HG03520 (cell line): ENCODE measurements around the gene CD2AP.
"Not testable (repeated sequence)": the region's sequence is repeated elsewhere in the genome, so short reads cannot be mapped to it uniquely, and the experiment has no call there.

Source experiments
- ATAC-seq: cut with Tn5 transposase; IDR thresholded peaks from one replicate; pipeline ENCODE4 v1.9.1; 2021; ENCODE audit warnings: mild to moderate bottlenecking, moderate library complexity; ENCODE audit not compliant: unreplicated experiment

The CD2AP gene

GRCh38 chr6:47495954-47496545, 18.5 kb downstream of the CD2AP start:
- ATAC-seq = no peak

DNA sequence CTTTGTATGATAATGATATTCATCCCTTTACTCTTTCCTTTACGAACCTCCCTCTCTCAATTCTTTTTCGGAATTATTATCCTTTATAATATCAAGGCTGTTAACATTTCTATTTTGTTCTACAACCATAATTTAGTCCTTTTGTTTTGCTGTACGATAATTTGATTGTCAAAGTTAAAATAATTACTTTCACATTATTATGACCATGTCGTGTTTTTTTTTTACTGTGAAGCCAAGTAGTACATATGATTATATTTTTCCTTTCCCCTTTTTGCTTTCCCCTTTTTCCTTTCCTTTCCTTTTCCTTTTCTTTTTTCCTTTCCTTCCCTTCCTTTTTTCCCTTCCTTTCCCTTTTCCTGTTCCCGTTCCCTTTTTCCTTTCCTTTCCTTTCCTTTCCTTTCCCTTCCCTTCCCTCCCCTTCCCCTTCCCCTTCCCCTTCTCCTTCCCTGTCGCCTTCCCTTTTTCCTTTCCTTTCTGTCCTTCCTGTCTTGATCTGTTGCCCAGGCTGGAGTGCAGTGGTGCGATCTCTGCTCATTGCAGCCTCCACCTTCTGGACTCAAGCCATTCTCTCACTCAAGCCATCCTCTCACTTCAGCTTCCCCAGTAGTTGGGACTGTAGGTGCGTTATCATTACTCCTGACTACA, 19.5 kb downstream of the CD2AP start:
- ATAC-seq = no peak

DNA sequence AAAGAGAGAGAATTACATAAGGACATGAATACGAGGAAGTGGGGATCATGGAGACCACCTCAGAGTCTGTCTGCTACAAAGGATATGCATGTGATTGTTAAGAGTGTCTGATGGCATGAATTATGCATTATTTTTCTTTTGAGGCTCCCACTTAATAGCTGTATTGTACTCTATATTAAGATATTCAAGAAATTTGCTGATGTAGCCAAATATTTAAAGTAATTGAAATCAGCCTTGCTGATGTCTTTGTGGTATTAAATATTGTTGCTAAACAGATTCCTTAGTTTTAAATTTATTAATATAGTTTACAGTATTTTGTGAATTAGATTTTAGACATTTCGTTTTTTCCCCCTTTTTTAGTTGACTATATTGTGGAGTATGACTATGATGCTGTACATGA, 25.3 kb downstream of the CD2AP start:
- ATAC-seq = no peak

- ATAC-seq = no peak
Observed at GRCh38 chr6:47509937-47510336, 32.3 kb downstream of the CD2AP start.

GRCh38 chr6:47512872-47513271, 35.3 kb downstream of the CD2AP start:
- no peak for ATAC-seq

GRCh38 chr6:47519279-47519678, 41.7 kb downstream of the CD2AP start:
- ATAC-seq = no peak

- no peak for ATAC-seq
Observed at GRCh38 chr6:47520282-47520681, 42.7 kb downstream of the CD2AP start.

GRCh38 chr6:47521961-47522360, 44.4 kb downstream of the CD2AP start:
- no peak for ATAC-seq

DNA sequence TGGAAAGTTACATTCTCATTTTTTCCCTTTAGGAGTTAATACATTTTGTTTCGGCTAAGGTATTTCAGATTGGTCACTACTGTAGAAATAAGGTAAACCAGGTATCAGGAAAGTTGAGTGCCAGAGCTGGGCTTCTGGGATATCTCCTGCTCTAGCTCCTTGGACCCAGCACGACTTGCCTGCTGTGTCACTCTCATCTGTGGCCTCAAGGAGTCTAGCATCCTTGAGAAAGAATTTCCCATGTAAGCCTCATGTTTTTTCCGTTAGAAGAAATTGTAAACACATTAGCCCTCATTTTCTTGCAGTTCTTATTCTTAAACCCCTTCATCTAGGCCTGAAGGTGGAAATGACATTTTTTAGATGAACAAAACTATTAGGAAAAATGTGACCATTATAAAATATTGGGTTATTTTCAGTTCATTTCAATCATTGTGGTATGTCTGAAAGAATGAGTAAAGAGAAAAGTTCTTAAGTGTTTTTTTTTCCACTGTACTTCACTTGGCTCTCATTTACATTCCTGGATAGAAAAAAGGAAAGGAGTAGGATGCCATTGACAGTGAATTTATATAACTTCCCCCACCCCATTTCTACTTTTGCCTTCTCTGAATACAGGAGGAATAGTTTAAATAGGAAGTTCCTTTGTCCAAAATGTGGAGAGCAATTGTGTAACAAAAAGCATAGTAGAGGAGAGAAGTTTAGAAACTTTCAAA, 46.7 kb downstream of the CD2AP start:
- ATAC-seq = no peak

DNA sequence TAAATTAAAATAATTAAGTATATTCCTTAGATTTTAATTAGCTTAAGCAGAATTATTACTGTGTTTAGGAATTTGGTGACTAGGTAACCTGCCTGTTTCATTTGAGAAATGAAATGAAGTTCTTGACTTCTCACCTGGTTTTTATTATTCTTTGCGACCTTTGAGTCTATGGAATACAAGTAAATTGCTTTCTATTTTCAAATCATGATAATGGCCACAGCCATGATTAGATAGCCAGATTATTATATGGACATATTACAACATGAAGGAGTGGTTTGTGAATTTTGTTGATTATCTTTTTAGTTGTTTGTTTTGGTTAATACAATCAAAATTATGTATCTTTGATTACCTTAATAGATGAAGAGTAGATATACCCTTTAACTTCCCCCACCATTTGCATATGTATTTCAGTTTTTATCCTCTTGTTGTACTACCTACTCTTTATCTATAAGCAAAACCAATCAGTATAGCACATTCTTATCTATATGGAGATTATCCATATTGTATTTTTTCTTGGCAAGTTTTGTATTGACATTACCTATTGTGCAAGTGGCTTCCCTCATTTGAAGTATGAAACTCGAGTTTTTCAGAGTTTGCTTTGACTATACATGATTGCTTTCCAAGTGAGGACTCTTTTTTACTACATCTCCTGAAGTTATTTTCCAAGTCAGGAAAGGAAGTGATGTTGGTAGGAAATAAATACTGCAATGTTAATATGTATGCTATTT, 47.9 kb downstream of the CD2AP start:
- ATAC-seq = no peak

DNA sequence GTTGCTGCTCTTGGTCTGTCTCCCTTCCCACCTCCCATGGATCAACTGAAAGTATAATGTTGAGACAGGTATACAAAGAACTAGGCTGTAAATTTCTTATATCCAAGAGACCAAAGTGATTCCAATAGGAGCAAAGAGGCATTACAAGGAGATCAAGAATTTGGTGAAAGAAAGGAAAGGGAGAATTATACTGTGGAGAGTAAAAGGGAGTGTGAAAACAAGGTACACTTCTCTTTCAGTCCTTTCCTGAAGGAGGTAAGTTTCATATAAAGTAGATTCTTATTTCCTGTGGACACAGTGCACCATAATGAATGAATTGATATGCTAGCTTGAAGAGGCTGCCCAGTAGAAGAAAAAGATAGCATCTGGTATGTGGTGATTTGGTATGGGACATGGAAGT, 49.7 kb downstream of the CD2AP start:
- ATAC-seq = no peak

- no peak for ATAC-seq
Observed at GRCh38 chr6:47529734-47530133, 52.1 kb downstream of the CD2AP start.

GRCh38 chr6:47532981-47533585, 55.5 kb downstream of the CD2AP start:
- no peak for ATAC-seq

DNA sequence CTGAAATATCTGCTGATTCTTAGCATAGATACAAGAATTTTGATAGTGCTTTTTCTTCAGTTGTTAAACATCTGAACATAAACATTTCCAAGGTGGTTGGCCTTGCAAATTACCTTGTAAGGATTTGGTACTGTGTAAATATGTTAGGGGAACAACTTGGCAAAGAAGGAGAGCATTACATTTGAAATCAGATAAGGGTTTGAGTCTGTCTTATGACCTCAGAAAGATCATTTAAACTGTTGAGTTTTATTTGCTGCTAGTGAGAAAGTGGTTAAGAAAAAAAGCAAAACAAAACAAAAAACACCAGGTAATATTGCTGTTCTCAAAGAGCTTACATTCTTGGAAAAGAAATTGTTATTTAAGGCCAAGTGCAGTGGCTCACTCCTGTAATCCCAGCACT, 56.5 kb downstream of the CD2AP start:
- no peak for ATAC-seq

GRCh38 chr6:47535316-47536225, 58.0 kb downstream of the CD2AP start:
- no peak for ATAC-seq

GRCh38 chr6:47536816-47537401, 59.3 kb downstream of the CD2AP start:
- no peak for ATAC-seq

DNA sequence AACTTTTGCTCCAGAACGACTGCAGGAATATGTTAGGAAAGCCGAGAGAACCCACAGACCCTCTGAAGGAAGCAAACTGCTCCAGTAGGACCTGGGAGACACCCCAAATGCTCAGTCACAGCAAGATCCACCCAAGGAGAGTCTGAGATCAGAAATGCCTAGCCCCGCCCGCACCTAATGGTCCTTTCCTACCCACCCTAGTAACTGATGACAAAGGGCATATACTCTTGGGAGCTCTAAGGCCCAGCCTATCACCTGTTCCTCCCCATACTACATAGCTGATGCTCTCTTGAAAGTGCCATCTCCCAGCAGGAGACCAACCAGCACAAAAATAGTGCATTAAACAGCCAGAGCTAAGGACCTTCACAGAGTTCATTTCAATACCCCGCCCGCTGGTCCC, 67.6 kb downstream of the CD2AP start:
- ATAC-seq = no peak

DNA sequence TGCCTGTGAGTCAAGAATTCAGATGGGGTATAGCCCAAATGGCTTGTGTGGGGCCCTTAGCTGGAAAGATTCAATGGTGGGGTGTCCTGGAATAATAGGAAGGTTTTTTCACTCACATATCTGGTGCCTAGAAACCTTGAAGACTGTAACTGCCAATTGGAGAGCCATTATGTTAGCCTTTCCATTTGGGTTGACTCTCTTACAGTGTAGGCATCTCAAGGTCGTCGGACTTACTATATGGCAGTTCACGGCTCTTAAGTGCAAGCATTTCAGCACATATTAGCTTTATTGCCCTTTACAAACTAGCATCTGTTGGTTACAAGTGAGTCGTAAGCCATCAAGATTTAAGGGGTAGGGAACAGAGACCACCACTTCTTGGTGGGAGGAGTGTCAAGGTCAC, 74.1 kb downstream of the CD2AP start:
- ATAC-seq = no peak

GRCh38 chr6:47552319-47552718, 74.7 kb downstream of the CD2AP start:
- no peak for ATAC-seq

GRCh38 chr6:47553243-47553642, 75.7 kb downstream of the CD2AP start:
- ATAC-seq = not testable (repeated sequence)
